ENCODE data around the gene IL1F10.

- no peak for TF ChIP-seq CTCF (optimal IDR thresholded peaks at IDR 0.05 in 1 of 3, IDR thresholded peaks at IDR 0.05 in 1 of 3, conservative IDR thresholded peaks at IDR 0.05 in 1 of 3; ENCODE audit: extremely low read depth in 1 of 3, insufficient read depth in 2 of 3, low read length in 3 of 3)
- TF ChIP-seq EZH2 (IDR thresholded peaks at IDR 0.05; ENCODE audit: low read length), result no peak
These were observed 34.4 kb downstream of the IL1F10 start for GRCh38 chr2:113102133-113102532.

All from keratinocyte (primary cell).